HG03442 (cell line): ENCODE data around the gene SHC1.

Experiments used
- ATAC-seq: cut with Tn5 transposase; IDR thresholded peaks from one replicate; pipeline ENCODE4 v1.9.1; 2021; ENCODE audit warnings: mild to moderate bottlenecking, moderate library complexity; ENCODE audit not compliant: unreplicated experiment

Gene SHC1

DNA sequence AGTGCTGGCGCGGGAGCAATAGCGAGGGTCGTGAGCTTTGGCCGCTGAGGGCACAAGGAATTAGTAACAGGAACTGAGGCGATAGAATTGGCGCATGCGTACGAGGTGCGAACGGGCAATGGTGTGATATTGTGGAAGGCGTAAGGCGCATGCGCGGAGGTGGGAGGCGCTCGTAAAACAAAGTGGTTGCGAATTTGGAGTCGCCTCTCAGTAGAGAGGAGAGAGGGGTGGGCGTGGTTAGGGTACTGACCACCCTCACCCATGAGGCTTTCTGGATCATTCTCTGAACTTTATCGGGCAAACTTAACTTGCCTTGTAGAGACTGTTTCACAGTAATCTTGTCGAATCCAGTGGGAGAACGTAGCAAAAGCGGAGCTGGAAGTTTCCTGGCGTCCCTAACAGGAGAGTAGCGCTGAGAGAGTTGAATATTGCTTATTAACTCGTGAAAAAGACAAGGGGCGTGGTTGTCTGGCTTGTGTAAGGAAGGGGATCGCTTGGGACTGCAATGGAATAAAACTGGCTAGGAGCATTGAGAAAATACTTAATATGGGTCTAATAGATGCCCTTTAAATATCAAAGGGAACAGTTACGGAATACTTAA is 4.4 kb upstream of the SHC1 start:
- ATAC-seq: peak; percentile 32

- ATAC-seq: peak; percentile 71
Observed at GRCh38 chr1:154974102-154974807, 3.7 kb upstream of the SHC1 start, which contains the start of gene CKS1B. TSS of gene CKS1B (plus strand) at chr1:154974681. CDS start at chr1:154974746, 65 bp downstream.

GRCh38 chr1:154973344-154974101 is 3.0 kb upstream of the SHC1 start:
- ATAC-seq: no peak

DNA sequence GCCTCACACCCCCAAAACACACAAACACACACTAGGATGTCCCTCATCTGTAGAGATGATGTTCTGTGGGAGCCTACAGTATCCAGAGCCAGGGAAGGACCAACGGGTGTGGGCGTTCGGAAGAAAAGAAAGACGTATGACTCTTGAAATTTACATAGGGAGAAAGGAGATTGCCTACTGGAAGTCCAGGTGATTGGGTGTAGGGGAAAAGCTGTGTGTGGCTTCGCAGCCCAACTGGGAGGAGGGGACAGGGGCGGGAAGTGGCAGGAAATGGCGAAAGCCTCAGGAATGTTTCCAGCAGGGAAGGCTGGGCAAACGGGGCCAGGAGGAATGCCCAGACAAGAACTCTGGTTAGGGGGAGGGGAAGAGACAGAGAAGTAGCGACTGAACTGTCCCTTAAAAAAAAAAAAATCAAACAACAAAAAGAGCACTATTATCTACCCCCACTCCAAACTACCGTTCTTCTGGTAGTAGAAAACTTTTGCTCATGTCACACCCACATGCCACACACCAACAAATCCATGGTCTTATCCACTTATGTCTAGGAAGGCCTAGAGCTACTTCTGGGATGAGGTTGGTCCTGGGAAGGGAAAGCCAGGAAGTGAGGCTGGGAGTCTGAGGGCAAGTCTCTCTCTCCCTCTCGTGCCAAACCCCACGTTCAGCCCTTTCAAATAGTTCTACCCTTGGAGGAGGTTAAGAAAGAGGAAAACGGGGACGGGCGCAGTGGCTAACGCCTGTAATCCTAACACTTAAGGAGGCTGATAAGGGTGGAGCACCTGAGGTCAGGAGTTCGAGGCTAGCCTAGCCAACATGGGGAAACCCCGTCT is 2.2 kb upstream of the SHC1 start:
- no peak for ATAC-seq

DNA sequence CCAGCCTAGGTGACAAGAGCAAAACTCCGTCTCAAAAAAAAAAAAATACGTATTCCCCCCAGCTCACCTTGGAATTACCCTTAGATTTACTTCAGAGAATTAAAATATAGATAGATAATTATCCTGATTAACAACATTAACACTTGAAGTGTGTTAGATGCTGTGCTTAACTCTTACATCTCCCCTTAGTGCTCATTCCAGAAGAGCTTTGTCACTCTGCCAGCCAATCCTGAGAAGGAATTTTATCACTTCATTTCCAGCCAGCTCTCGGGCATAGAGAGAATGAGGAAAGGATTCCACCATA is 1.6 kb upstream of the SHC1 start:
- ATAC-seq: no peak

GRCh38 chr1:154971341-154971998 is 923 bp upstream of the SHC1 start:
- no peak for ATAC-seq

- ATAC-seq: no peak
Observed at GRCh38 chr1:154969860-154970452, 591 bp downstream of the SHC1 start.

DNA sequence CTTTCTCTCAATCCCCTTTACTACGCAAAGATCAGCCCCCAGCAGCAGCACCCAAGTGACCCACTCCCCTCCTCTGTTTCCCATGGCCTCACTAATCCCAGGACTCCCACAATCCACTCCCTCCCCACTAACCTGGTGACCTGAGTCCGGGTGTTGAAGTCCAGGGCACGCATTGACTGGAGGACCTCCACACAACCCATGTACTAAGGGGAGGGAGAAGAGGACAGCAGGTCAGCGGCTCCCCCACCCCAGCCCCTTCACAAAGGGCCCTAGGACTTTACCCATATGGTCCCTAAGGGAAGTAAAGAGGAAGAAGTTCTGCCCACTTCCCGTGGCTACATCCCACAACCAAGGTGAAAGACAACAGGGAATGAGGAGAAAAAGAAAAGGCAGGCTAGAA is 1.3 kb downstream of the SHC1 start:
- no peak for ATAC-seq

DNA sequence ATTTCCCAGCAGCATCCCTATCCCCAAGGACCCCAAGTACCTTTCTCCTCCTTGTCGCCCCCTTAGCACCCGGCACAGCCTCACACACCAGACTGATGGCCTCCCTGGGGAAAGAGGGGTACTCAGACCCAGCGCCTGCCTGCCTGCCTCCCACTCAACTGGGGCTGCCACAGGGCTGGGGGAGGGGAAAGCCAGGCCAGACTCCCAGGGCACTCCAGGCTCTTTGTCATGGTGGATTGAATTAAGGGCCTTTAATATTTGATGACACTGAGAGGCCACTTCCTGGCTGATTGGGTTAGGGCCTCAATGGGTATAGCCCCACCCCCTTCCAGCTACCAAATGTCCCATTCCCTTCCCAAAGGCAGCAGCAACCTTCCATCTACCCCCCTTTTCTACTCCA is 1.8 kb downstream of the SHC1 start:
- ATAC-seq: no peak

GRCh38 chr1:154967331-154967950 is 3.1 kb downstream of the SHC1 start:
- ATAC-seq: no peak

DNA sequence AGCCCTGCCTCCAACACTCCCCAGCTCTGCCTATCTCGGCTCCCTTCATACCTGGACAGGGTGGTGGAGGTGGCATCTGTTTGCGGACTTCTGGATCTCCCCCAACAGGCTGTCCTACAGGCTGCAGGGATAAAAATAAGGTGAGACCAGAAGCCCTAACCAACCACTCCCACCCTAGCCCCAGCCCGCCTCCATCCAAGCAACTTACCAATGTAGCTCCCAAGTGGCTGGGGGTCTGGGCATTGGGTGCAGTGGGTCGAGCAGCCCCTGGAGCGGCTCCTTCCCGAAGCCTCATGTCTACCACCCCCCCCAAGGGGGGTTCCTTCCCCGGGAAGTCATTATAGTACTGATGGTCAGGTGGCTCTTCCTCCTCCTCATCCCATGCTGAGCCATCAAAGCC is 4.4 kb downstream of the SHC1 start:
- no peak for ATAC-seq

DNA sequence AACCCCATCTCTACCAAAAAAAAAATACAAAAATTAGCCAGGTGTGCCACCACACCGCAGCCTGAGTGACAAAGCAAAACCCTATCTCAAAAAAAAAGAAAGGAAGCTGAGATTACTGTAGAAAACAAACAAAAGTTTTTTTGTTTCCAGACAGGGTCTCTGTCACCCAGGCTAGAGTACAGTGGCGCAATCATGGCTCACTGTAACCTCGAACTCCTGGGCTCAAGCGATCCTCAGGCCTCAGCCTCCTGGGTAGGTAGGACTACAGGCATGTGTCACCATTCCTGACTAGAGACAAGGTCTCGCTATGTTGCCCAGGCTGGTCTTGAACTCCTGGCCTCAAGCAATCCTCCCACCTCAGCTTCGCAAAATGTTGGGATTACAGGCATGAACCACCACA is 6.2 kb downstream of the SHC1 start:
- no peak for ATAC-seq

GRCh38 chr1:154963643-154964042 is 6.9 kb downstream of the SHC1 start:
- no peak for ATAC-seq

GRCh38 chr1:154962795-154963330 is 7.7 kb downstream of the SHC1 start:
- no peak for ATAC-seq

- ATAC-seq: no peak
Observed at GRCh38 chr1:154962156-154962749, 8.3 kb downstream of the SHC1 start.

- ATAC-seq: peak; percentile 70
Observed at GRCh38 chr1:154961207-154962155, 9.1 kb downstream of the SHC1 start, which contains the start of gene PYGO2. TSS of gene PYGO2 (minus strand) at chr1:154961782. CDS start at chr1:154961576, 206 bp downstream.

DNA sequence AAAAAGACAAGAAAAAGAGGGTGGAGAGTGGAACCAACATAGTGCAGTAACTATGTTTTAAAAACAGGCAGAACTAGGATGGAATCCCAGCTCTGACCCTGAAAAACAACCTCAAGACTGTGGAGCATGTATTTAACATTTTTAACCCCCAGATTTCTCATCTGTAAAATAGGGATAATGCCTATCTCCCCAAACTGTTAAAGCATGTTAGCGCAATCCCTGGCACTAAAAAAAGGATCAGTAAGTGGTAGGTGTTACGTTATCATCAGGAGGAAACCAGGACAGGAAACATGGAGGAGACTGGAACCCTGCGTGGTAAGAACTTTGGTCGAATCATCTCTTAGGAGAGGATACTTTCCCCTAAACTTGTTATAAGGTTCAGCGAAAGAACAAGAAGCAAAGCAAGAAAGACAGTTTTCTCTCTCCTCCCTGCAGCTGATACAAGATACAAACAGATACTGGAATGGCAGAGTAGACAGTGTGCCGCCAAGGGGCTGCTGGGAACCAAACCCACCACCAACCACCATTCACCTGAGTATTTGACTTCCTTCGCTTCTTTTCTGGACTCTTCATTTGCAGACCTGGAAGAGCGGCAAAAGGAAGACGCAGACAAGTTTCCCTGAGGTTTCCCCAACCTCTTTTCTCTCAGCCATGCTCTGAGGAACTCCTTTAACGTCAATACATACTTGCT is 10.0 kb downstream of the SHC1 start:
- no peak for ATAC-seq

DNA sequence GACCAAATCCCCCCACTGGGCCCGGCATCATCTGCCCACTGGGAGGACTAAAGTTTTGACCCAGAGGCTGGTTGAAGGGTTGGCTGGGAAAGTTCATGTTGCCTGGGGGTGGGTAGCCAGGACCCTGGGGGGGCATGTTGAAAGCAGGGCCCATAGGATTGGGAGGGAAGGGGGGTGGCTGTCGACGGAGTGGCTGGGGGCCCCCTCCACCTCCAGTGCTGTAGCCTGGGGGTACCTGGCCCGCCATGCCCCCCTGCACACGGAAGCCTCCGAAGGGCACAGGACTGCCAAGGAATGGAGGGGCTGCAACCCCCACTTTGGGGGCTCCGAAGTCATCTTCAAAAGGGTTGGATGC is 11.1 kb downstream of the SHC1 start:
- ATAC-seq: no peak
